HG02763 (cell line): ENCODE measurements around the gene PDE4A.
"Not testable (repeated sequence)": the region's sequence is repeated elsewhere in the genome, so short reads cannot be mapped to it uniquely, and the experiment has no call there.

Experiments
- ATAC-seq: cut with Tn5 transposase; IDR thresholded peaks from one replicate; pipeline ENCODE4 v1.9.1; 2021; ENCODE audit warnings: mild to moderate bottlenecking, moderate library complexity; ENCODE audit not compliant: unreplicated experiment

Gene PDE4A

GRCh38 chr19:10403137-10404021 is 17.0 kb upstream of the PDE4A start, which contains the start of gene CDC37:
CDC37 (minus strand) TSS chr19:10403542; CDS start chr19:10403479, 63 bp downstream.
- peak; percentile 75 for ATAC-seq

GRCh38 chr19:10404888-10405820 is 15.2 kb upstream of the PDE4A start:
- no peak for ATAC-seq

GRCh38 chr19:10406191-10406590 is 14.1 kb upstream of the PDE4A start:
- ATAC-seq = no peak

GRCh38 chr19:10407096-10407495 is 13.2 kb upstream of the PDE4A start:
- ATAC-seq = no peak

- ATAC-seq = no peak
Measured at GRCh38 chr19:10408511-10409283, 11.6 kb upstream of the PDE4A start.

- not testable (repeated sequence) for ATAC-seq
Measured at GRCh38 chr19:10411224-10411623, 9.1 kb upstream of the PDE4A start.

GRCh38 chr19:10412257-10412977 is 7.9 kb upstream of the PDE4A start:
- ATAC-seq = no peak

GRCh38 chr19:10416083-10416379 is 4.3 kb upstream of the PDE4A start:
- ATAC-seq = no peak

- peak; percentile 66 for ATAC-seq
Measured at GRCh38 chr19:10416380-10417257, 3.7 kb upstream of the PDE4A start.

- ATAC-seq = no peak
Measured at GRCh38 chr19:10417541-10418234, 2.6 kb upstream of the PDE4A start.

- ATAC-seq = no peak
Measured at GRCh38 chr19:10418235-10418484, 2.2 kb upstream of the PDE4A start.

- ATAC-seq = no peak
Measured at GRCh38 chr19:10418485-10419199, 1.7 kb upstream of the PDE4A start.

GRCh38 chr19:10419200-10419645 is 1.1 kb upstream of the PDE4A start:
- no peak for ATAC-seq

- ATAC-seq = no peak
Measured at GRCh38 chr19:10419646-10420443, 493 bp upstream of the PDE4A start.

- ATAC-seq = no peak
Measured at GRCh38 chr19:10421240-10422045, 1.1 kb downstream of the PDE4A start.

GRCh38 chr19:10422046-10422461 is 1.7 kb downstream of the PDE4A start:
- ATAC-seq = no peak

- ATAC-seq = no peak
Measured at GRCh38 chr19:10422846-10423245, 2.5 kb downstream of the PDE4A start.
